Stimulated activated CD4-positive, alpha-beta T cell treated with anti-CD3 and anti-CD28 coated beads, Interleukin-1b, Interleukin-23, amount 100 ng/mL, for 1 hour (primary cell): ENCODE measurements around the gene SLC9A5.

Experiments
- DNase-seq, 2 donors: peaks; one replicate each; pipeline ENCODE4 v3.0.0-alpha.2; 2020; ENCODE audit warnings: low read depth in 2 of 2

Gene SLC9A5

DNA sequence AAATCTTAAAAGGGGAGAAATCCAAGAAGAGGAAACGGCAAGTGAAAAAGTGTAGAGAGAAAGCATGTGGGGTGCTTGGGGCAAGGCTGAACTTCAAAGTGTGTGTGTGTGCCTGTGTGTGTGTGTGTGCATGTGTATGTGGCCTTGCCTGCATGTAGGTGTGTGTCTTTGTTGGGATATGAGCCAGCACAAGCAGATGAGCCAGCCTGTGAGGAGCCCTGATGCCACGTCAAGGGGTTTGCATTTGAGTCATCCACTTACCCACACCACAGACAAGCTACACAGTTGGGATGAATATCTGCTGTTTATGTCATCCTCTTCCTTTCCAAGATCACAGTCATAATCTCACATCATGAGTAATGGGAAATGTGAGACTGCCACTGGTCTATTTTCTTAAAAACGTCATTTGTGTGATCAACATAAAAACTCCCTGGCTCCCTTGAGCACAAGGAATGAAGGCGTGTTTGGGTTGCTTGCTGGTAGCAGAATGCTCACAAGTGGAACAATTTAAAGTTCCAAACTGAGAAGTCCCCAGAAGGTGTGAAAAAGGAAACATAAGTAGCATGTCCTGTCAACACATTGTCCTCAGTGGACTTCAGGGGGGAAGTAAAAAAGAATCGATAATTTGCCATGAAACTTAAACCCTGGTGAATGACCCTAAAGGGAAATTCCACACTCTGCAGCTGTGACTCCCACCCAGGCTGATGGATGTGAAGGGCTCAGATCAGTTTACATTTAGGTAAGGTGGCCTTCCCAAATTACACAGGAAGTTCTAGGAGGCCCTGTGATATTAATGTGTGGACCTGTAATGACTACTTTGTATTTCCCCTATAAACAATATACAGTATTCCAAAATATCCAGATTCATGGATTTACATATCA lies 63.1 kb downstream of the SLC9A5 start:
- peak in 1 of 2 donors; percentile 63 for DNase-seq

- DNase-seq: no peak
These were observed 63.9 kb downstream of the SLC9A5 start for GRCh38 chr16:67312719-67313118.

GRCh38 chr16:67317853-67318252 lies 69.1 kb downstream of the SLC9A5 start:
- DNase-seq: no peak
